Kidney (tissue), 14 donors: Measurements from ENCODE around the gene BIK. TPM values are rescaled to one million over a fixed set of nuclear protein-coding genes. Genes with fewer than 3 reads are reported as not detected.

Source experiments
- DNase-seq, 5 donors: peaks; one replicate each; pipeline ENCODE4 v3.0.0-alpha.2; 2013 to 2020
- FAIRE-seq: peaks from 2 replicates; lab custom pipeline; 2012; peaks lifted over from hg19 to GRCh38; lab: Jason Lieb, UNC
- H3K27ac ChIP-seq, 2 donors: one replicate each; pipeline ENCODE4 v1.7.0; 2013; ENCODE audit warnings: low read depth in 2 of 2, low read length in 2 of 2, inconsistent platforms in 1 of 2
- H3K27me3 ChIP-seq: one replicate; pipeline ENCODE4 v1.7.1; 2013; ENCODE audit warnings: low read length, inconsistent platforms; ENCODE audit not compliant: control insufficient read depth, insufficient read depth
- H3K36me3 ChIP-seq, 3 donors: one replicate each; pipeline versions ENCODE4 v1.7.0 to v1.7.1; 2013; ENCODE audit warnings: low read length in 3 of 3, control low read depth in 1 of 3, inconsistent platforms in 1 of 3; ENCODE audit not compliant: insufficient read depth in 3 of 3, control insufficient read depth in 2 of 3
- H3K4me1 ChIP-seq, 3 donors: one replicate each; pipeline versions ENCODE4 v1.7.0 to v1.7.1; 2013; ENCODE audit warnings: low read length in 3 of 3, inconsistent platforms in 1 of 3, low read depth in 1 of 3; ENCODE audit not compliant: control insufficient read depth in 2 of 3, insufficient read depth in 2 of 3
- H3K4me3 ChIP-seq, 3 donors: one replicate each; pipeline versions ENCODE4 v1.7.0 to v1.8.1; 2013; ENCODE audit warnings: low read length in 3 of 3, control low read depth in 1 of 3, inconsistent platforms in 1 of 3
- H3K9ac ChIP-seq, 3 donors: one replicate each; pipeline versions ENCODE4 v1.7.0 to v1.7.1; 2013; ENCODE audit warnings: low read length in 3 of 3, control low read depth in 1 of 3, inconsistent platforms in 1 of 3
- H3K9me3 ChIP-seq, 3 donors: one replicate each; pipeline versions ENCODE4 v1.7.0 to v1.7.1; 2013; ENCODE audit warnings: low read length in 3 of 3, control low read depth in 1 of 3, inconsistent platforms in 1 of 3; ENCODE audit not compliant: control insufficient read depth in 2 of 3, insufficient read depth in 1 of 3
- CTCF ChIP-seq: IDR thresholded peaks from 3 replicates; pipeline ENCODE4 v1.5.1; 2012; ENCODE audit warnings: mild to moderate bottlenecking, moderate library complexity, borderline replicate concordance; ENCODE audit not compliant: insufficient read depth; ENCODE audit errors: extremely low read depth
- intact Hi-C: fragments of 100-400 bp; cut with DNase I; formaldehyde crosslinking; loops from one replicate; pipeline ENCODE4 v1.11.1; 2022
- polyA plus RNA-seq: library from polyadenylated mRNA; stranded (reverse); fragments of 350-450 nt; fragmentation: Illumina TruSeq; extraction: RNeasy Lipid Tissue Mini Kit (QIAGEN cat#74804); gene quantifications from one replicate; pipeline ENCODE4 v1.2.3, GENCODE V29; 2014; ENCODE audit warnings: low read depth, low replicate concordance; ENCODE audit not compliant: insufficient read depth
- total RNA-seq: library from RNA; stranded (reverse); fragmentation: NEBNext Ultra II Directional; extraction: Animal tissue kit (Norgen Biotek cat#: 25700); gene quantifications from one replicate; pipeline ENCODE4 v1.2.1, GENCODE V29; 2021
- donor health status: control.
- donor health status: control.
- donor health status: control.
- donor health status: control.
- donor health status: control.
- donor health status: DM: yes; HTN: yes; CAD: no.
- donor health status: Normal renal cell carcinoma (clear cell type).

Gene BIK
- total and polyA plus RNA-seq, 2 donors from 2014 or later: 4.7 to 4.8 TPM

- no peaks in the 10 kb centered on the region for H3K9me3 ChIP-seq
- no peaks in the 10 kb centered on the region for H3K27me3 ChIP-seq
- peak in 1 of 5 donors; percentile 27 for DNase-seq
- H3K27ac ChIP-seq: no peak overlapping the region
- H3K9ac ChIP-seq: peak overlapping the region in 1 of 3 donors; percentile 12
- intact Hi-C loops: no loop called here
- peak overlapping the region in 2 of 3 donors; percentile 7 to 17 for H3K4me3 ChIP-seq
- H3K36me3 ChIP-seq: no peaks in the 10 kb centered on the region
- TF ChIP-seq CTCF: no peak
- FAIRE-seq: no peak
- peaks cover 0 to 6% (median 0%) of the 10 kb centered on the region in 3 donors for H3K4me1 ChIP-seq
Observed at GRCh38 chr22:43164636-43165035, 54.1 kb downstream of the BIK start.

DNA sequence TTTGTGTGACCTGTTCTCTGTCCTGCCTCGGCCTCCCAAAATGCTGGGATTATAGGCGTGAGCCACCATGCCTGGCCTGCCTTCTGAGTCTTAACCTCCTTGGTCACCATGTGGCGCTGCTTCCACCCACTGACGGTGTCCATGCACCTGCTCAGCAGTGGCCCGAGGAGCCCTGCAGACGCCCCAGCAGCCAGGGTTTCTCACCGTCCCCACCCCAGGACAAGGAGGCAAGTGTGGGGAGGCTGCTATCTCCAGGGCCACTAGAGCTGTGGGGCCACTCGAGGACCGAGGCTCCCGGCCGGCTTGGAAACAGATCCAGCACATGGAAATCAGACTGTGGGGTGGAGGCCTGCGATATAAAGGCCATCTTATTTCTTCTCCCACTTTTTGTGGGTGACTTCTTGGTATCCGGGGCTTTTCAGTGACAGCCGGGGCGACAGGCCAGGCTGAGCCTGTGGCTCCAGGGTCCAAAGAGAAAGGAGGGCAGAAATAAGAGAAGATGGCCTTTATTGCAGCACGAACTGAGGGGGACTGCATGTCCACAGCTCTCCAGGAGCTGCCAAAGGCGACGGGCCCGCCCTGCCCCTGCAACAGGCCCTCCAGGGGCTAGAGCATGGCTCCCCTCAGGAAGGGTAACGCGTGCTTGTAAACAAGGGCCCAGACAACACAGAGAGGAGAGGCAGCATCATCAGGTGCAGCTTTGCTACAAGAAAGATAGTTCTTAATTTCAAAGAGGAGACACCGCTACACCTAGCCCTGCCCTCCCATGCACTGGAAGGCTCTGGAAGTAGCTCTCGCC lies 55.8 kb downstream of the BIK start:
- H3K4me3 ChIP-seq: no peak overlapping the region
- H3K9me3 ChIP-seq: no peaks in the 10 kb centered on the region
- FAIRE-seq (no peak), DNase-seq (no peak)
- TF ChIP-seq CTCF: no peak
- H3K9ac ChIP-seq: no peak overlapping the region
- H3K4me1 ChIP-seq: peaks cover 0 to 6% (median 0%) of the 10 kb centered on the region in 3 donors
- intact Hi-C loops: no loop called here
- H3K27me3 ChIP-seq: no peaks in the 10 kb centered on the region
- H3K36me3 ChIP-seq: no peaks in the 10 kb centered on the region
- H3K27ac ChIP-seq: no peak overlapping the region

DNA sequence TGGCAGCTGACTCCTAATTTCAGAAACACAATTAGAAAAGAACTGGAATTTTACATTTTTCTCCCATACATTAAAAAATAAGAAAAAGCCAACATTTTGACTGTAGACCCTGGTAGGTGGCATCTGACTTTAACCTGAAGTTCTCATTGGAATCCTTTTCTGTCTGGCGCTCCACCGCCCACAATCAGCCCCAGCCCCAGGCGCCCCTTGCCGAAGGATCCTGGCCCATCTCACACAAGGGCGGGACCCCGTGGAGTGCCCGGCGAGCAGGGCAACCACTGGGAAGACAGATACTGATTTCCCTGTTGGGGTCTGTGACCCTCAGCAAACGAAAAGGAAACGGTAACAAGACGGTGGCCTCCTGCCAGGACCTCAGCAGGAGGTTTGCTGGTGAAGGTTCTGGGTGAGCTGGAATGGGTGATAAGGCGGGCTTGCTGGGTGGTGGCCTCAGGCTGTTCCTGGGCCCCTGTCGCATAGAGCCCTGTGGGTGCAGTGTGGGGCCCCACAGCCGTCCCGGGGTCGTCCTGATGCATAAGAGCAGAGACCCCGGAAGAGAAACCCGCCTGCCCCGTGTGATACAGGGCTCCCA lies 56.5 kb downstream of the BIK start:
- DNase-seq (no peak), FAIRE-seq (no peak)
- no peaks in the 10 kb centered on the region for H3K27me3 ChIP-seq
- H3K4me3 ChIP-seq: no peak overlapping the region
- TF ChIP-seq CTCF: no peak
- peaks cover 0 to 4% (median 2%) of the 10 kb centered on the region in 3 donors for H3K36me3 ChIP-seq
- H3K9me3 ChIP-seq: no peaks in the 10 kb centered on the region
- H3K4me1 ChIP-seq: peaks cover 0 to 6% (median 0%) of the 10 kb centered on the region in 3 donors
- H3K9ac ChIP-seq: no peak overlapping the region
- no peak overlapping the region for H3K27ac ChIP-seq
- intact Hi-C loops: no loop called here
